Thoracic aorta (tissue), 2 donors: ENCODE results near the gene HOXC12. TPM values are rescaled to one million over a fixed set of nuclear protein-coding genes. Genes with fewer than 3 reads are reported as not detected.
A peak's percentile ranks its signal among the peaks of the same experiment; 100 is the strongest.

Experiments used
- ATAC-seq: fragments of 150-250 bp; one replicate; pipeline ENCODE4 v1.8.0; 2017; ENCODE audit warnings: low read depth; ENCODE audit not compliant: insufficient number of reproducible peaks, low FRiP score
- DNase-seq: peaks from one replicate; pipeline ENCODE4 v3.0.0-alpha.2; 2020; ENCODE audit warnings: low spot score
- H3K27ac ChIP-seq, 2 donors: fragments of 200-600 bp; sonication (generic); 1 replicate in 1 of 2; 2 replicates in 1 of 2; pipeline ENCODE4 v1.5.1; 2016; ENCODE audit warnings: mild to moderate bottlenecking in 2 of 2, moderate library complexity in 2 of 2
- H3K27me3 ChIP-seq: fragments of 200-600 bp; sonication (generic); replicated peaks from 2 replicates; pipeline ENCODE4 v1.6.0; 2016; ENCODE audit warnings: mild to moderate bottlenecking; ENCODE audit not compliant: insufficient read depth
- H3K36me3 ChIP-seq: fragments of 200-600 bp; sonication (generic); one replicate; pipeline ENCODE4 v1.5.1; 2016
- H3K4me1 ChIP-seq, 2 donors: fragments of 200-600 bp; sonication (generic); 1 replicate in 1 of 2; 2 replicates in 1 of 2; pipeline versions ENCODE4 v1.5.1 to v1.6.0; 2016; ENCODE audit warnings: low read depth in 2 of 2, mild to moderate bottlenecking in 1 of 2; ENCODE audit not compliant: control insufficient read depth in 1 of 2
- H3K4me3 ChIP-seq: fragments of 200-600 bp; sonication (generic); 2 replicates; pipeline ENCODE4 v1.5.1; 2016; ENCODE audit warnings: mild to moderate bottlenecking
- H3K9me3 ChIP-seq: fragments of 200-600 bp; sonication (generic); 2 replicates; pipeline ENCODE4 v1.5.1; 2016
- CTCF ChIP-seq: fragments of 200-600 bp; sonication (generic); IDR thresholded peaks from one replicate; pipeline ENCODE4 v1.5.1; 2019; ENCODE audit warnings: antibody characterized with exemption
- total RNA-seq, 2 donors: library from RNA; depleted of rRNA; stranded (reverse); fragments of >200 nt; gene quantifications; one replicate each; pipeline versions ENCODE4 v1.1.0 to v1.2.3, GENCODE V29; 2016

Gene HOXC12
- total RNA-seq, 2 donors from 2014 or later, result not detected

GRCh38 chr12:53986686-53987483, 32.2 kb downstream of the HOXC12 start:
- Histone ChIP-seq H3K36me3 (no peaks in the 10 kb centered on the region), H3K4me1 (peaks cover 15 to 36% of the 10 kb centered on the region in 2 donors), H3K27me3 (peaks cover 75% of the 10 kb centered on the region), H3K27ac (peak overlapping the region in 1 of 2 donors; percentile 33), H3K4me3 (no peak overlapping the region), H3K9me3 (no peaks in the 10 kb centered on the region)
- ATAC-seq (no peak), DNase-seq (no peak)
- TF ChIP-seq CTCF, result no peak

GRCh38 chr12:53987787-53988230, 33.1 kb downstream of the HOXC12 start:
- TF ChIP-seq CTCF, result no peak
- peaks cover 15 to 36% of the 10 kb centered on the region in 2 donors for H3K4me1 ChIP-seq
- H3K4me3 ChIP-seq, result no peak overlapping the region
- ATAC-seq, result no peak
- no peaks in the 10 kb centered on the region for H3K9me3 ChIP-seq
- peak overlapping the region in 1 of 2 donors; percentile 24 for H3K27ac ChIP-seq
- peaks cover 76% of the 10 kb centered on the region for H3K27me3 ChIP-seq
- no peak for DNase-seq
- no peaks in the 10 kb centered on the region for H3K36me3 ChIP-seq

- Histone ChIP-seq H3K9me3 (no peaks in the 10 kb centered on the region), H3K27me3 (peaks cover 82% of the 10 kb centered on the region), H3K27ac (peak overlapping the region in 1 of 2 donors; percentile 24), H3K4me3 (no peak overlapping the region), H3K4me1 (peaks cover 15 to 36% of the 10 kb centered on the region in 2 donors), H3K36me3 (no peaks in the 10 kb centered on the region)
- no peak for ATAC-seq
- no peak for DNase-seq
- TF ChIP-seq CTCF, result no peak
Measured at GRCh38 chr12:53988541-53989226, 34.0 kb downstream of the HOXC12 start.

- peaks cover 18 to 43% of the 10 kb centered on the region in 2 donors for H3K4me1 ChIP-seq
- no peaks in the 10 kb centered on the region for H3K9me3 ChIP-seq
- no peak overlapping the region for H3K4me3 ChIP-seq
- no peak for TF ChIP-seq CTCF
- peak overlapping the region in 1 of 2 donors; percentile 42 for H3K27ac ChIP-seq
- no peaks in the 10 kb centered on the region for H3K36me3 ChIP-seq
- no peak for ATAC-seq
- peaks cover 90% of the 10 kb centered on the region for H3K27me3 ChIP-seq
- no peak for DNase-seq
Measured at GRCh38 chr12:53989227-53990113, 34.8 kb downstream of the HOXC12 start.
